Esophagus squamous epithelium (tissue), 5 donors: ENCODE results near the gene INSYN2B. TPM values are rescaled to one million over a fixed set of nuclear protein-coding genes. Genes with fewer than 3 reads are reported as not detected.

Source experiments
- DNase-seq: peaks from one replicate; lab custom pipeline; 2025; lab: John Stamatoyannopoulos, UW
- H3K27ac ChIP-seq, 4 donors: fragments of 200-600 bp; sonication (generic); one replicate each; pipeline ENCODE4 v1.5.1; 2016 to 2019; ENCODE audit warnings: mild to moderate bottlenecking in 1 of 4
- H3K27me3 ChIP-seq, 4 donors: fragments of 200-600 bp; sonication (generic); 1 replicate in 3 of 4; 2 replicates in 1 of 4; pipeline versions ENCODE4 v1.5.1 to v1.6.0; 2017 to 2021; ENCODE audit warnings: antibody characterized with exemption in 1 of 4
- H3K36me3 ChIP-seq, 3 donors: fragments of 200-600 bp; sonication (generic); one replicate each; pipeline ENCODE4 v1.5.1; 2016 to 2019
- H3K4me1 ChIP-seq, 3 donors: fragments of 200-600 bp; sonication (generic); one replicate each; pipeline ENCODE4 v1.5.1; 2017 to 2019
- H3K4me3 ChIP-seq, 4 donors: fragments of 200-600 bp; sonication (generic); 1 replicate in 3 of 4; 2 replicates in 1 of 4; pipeline ENCODE4 v1.5.1; 2016 to 2019; ENCODE audit warnings: mild to moderate bottlenecking in 2 of 4, moderate library complexity in 1 of 4
- H3K9me3 ChIP-seq, 3 donors: fragments of 200-600 bp; sonication (generic); one replicate each; pipeline ENCODE4 v1.5.1; 2016 to 2019
- POLR2A ChIP-seq, 4 donors: fragments of 450-650 bp; IDR thresholded peaks; one replicate each; pipeline ENCODE4 v1.6.1; 2017; ENCODE audit warnings: antibody characterized with exemption in 4 of 4, mild to moderate bottlenecking in 4 of 4, moderate library complexity in 3 of 4
- WGBS, 2 donors: methylation state at CpG; one replicate each; pipeline ENCODE4 v1.1.5; 2018; 5-methylcytosine and 5-hydroxymethylcytosine counted together
- intact Hi-C: fragments of 100-400 bp; cut with DNase I; formaldehyde crosslinking; loops from one replicate; pipeline ENCODE4 v1.15.0; 2022
- total RNA-seq, 4 donors: library from RNA; depleted of rRNA; stranded (reverse); fragments of >200 nt; gene quantifications; one replicate each; pipeline ENCODE4 v1.1.0, GENCODE V29; 2016
- TF ChIP-seq, protein P1 (sequence below), 6 experiments: fragments of 450-650 bp in 4 of 6; fragments of 200-600 bp in 2 of 6; sonication (generic) in 2 of 6; IDR thresholded peaks; one replicate each; pipeline ENCODE4 v1.5.1; 2016 to 2019; ENCODE audit warnings: antibody characterized with exemption in 6 of 6, mild to moderate bottlenecking in 4 of 6, moderate library complexity in 4 of 6
- donor health status: DM: yes; HTN: yes; CAD: no.

Gene INSYN2B
- total RNA-seq, 4 donors from 2014 or later, result 0.09 TPM; not detected in 3

DNA sequence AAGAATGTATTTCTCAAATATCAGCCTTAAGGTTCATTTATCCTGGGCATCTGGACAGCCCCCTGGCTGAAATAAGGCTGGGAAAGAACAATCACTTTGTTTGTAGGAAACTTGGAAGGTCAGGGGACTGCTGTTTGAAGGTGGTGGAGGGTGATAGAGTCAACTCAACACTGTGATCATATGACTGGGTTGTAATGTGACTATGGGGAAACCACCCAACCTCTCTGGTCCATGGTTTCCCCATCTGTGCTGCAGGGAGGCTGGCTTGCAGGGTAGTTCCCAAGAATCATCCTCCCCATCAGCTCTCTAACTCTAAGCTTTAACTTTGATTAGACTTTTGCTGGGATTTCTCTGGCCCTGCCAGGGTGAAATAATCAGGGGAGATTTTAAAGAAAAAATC is 10.0 kb downstream of the INSYN2B start:
- intact Hi-C loops, result no loop called here
- Histone ChIP-seq H3K36me3 (no peaks in the 10 kb centered on the region), H3K9me3 (no peaks in the 10 kb centered on the region), H3K27me3 (peaks cover 0 to 19% (median 0%) of the 10 kb centered on the region in 4 donors), H3K4me1 (no peaks in the 10 kb centered on the region), H3K4me3 (no peak overlapping the region), H3K27ac (no peak overlapping the region)
- no peak for DNase-seq
- TF ChIP-seq, protein P1, sequence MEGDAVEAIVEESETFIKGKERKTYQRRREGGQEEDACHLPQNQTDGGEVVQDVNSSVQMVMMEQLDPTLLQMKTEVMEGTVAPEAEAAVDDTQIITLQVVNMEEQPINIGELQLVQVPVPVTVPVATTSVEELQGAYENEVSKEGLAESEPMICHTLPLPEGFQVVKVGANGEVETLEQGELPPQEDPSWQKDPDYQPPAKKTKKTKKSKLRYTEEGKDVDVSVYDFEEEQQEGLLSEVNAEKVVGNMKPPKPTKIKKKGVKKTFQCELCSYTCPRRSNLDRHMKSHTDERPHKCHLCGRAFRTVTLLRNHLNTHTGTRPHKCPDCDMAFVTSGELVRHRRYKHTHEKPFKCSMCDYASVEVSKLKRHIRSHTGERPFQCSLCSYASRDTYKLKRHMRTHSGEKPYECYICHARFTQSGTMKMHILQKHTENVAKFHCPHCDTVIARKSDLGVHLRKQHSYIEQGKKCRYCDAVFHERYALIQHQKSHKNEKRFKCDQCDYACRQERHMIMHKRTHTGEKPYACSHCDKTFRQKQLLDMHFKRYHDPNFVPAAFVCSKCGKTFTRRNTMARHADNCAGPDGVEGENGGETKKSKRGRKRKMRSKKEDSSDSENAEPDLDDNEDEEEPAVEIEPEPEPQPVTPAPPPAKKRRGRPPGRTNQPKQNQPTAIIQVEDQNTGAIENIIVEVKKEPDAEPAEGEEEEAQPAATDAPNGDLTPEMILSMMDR (IDR thresholded peaks at IDR 0.05), result no peak
- no peak for TF ChIP-seq POLR2A (IDR thresholded peaks at IDR 0.05)

DNA sequence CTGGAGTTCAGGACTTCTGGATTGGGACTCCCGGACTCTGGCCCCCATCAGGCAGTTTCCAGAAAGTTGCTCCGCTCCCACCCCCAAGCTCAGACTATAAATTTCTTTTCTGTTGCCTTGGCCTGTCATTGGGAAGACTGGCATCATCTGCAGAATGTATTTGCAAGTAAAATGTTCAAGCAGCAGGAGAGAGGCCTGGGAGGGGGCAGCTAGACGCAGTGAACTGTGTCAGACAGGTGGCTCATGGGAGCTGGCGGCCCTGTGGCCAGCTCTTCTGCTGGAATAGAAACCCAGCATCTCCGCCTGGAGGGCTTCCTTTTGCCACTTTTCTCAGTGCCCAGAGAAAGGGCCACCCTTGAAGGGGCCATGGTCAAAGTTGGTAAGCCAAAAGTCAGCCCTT is 16.0 kb downstream of the INSYN2B start:
- intact Hi-C loops, result no loop called here
- no peaks in the 10 kb centered on the region for H3K36me3 ChIP-seq
- no peaks in the 10 kb centered on the region for H3K27me3 ChIP-seq
- no peak overlapping the region for H3K27ac ChIP-seq
- H3K4me1 ChIP-seq, result no peaks in the 10 kb centered on the region
- WGBS, 2 donors, result 40 to 57% methylated on average over 2 to 3 of the region's 5 CpGs
- TF ChIP-seq POLR2A (IDR thresholded peaks at IDR 0.05), result no peak
- TF ChIP-seq, protein P1 (IDR thresholded peaks at IDR 0.05), result no peak
- H3K9me3 ChIP-seq, result no peaks in the 10 kb centered on the region
- DNase-seq, result no peak
- no peak overlapping the region for H3K4me3 ChIP-seq

DNA sequence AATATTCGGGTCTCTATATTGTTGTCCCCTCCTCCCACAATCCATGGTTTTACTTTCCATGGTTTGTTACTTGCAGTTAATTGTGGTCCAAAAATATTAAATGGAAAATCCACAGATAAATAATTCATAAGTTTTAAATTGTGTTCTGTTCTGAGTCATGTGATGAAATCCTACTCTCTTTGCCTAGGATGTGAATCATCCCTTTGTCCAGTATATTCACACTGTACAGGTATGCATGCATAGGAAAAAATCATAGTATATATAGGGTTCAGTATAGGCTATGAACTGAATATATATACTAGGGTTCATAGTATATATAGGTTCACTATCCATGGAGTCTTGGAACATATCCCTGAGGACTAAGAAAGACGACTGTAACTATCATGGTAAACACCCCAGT is 19.6 kb downstream of the INSYN2B start:
- H3K4me1 ChIP-seq, result no peaks in the 10 kb centered on the region
- WGBS, 2 donors, result 81% methylated on average over 2 of the region's 2 CpGs
- H3K36me3 ChIP-seq, result no peaks in the 10 kb centered on the region
- H3K27me3 ChIP-seq, result no peaks in the 10 kb centered on the region
- intact Hi-C loops, result no loop called here
- TF ChIP-seq POLR2A (IDR thresholded peaks at IDR 0.05), result no peak
- TF ChIP-seq, protein P1 (IDR thresholded peaks at IDR 0.05), result no peak
- H3K9me3 ChIP-seq, result no peaks in the 10 kb centered on the region
- no peak overlapping the region for H3K27ac ChIP-seq
- no peak overlapping the region for H3K4me3 ChIP-seq
- no peak for DNase-seq

DNA sequence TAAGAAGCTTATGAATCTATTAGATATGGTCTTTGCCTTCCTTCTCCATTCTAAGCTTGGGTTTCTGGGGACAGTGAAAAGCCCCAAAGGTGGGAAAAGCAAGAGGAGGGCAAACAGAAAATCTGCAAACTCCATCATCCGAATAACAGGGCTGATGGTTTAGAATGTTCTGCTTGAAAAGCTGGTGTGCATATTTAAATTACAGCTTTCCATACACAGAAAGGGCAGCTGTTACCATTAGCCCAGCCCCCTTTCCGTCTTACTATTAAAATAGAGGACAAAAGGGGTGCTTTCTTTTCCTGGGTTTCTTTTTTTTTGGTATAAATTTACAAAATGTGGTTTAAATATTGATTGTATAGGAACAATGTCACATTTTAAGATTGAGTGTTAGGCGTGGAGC is 22.0 kb downstream of the INSYN2B start:
- Histone ChIP-seq H3K9me3 (no peaks in the 10 kb centered on the region), H3K4me3 (no peak overlapping the region), H3K27me3 (no peaks in the 10 kb centered on the region), H3K4me1 (no peaks in the 10 kb centered on the region), H3K36me3 (no peaks in the 10 kb centered on the region), H3K27ac (no peak overlapping the region)
- WGBS, 2 donors, result 57 to 64% methylated on average over 3 of the region's 3 CpGs
- intact Hi-C loops, result no loop called here
- DNase-seq, result no peak
- TF ChIP-seq, protein P1 (IDR thresholded peaks at IDR 0.05), result no peak
- TF ChIP-seq POLR2A (IDR thresholded peaks at IDR 0.05), result no peak

DNA sequence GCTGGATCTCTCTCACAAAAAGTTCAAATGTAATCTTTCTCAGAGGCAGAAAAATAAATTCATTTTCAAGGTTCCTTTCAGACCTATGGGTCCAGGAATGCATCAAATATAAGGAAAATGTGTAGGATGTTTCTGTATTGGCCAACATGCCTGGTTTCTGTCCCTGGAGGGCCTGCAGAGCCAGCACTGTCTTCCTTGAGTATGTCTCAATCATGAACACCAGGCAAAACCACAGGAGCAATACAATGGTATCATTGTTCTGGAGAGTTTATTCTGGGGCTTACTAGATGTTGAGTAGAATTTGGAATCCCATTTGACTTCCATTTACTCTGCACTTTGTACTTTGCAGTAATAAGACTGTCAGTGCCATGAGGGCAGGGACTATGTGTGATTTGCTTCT is 23.5 kb downstream of the INSYN2B start:
- DNase-seq, result no peak
- no peaks in the 10 kb centered on the region for H3K36me3 ChIP-seq
- no peak for TF ChIP-seq POLR2A (IDR thresholded peaks at IDR 0.05)
- TF ChIP-seq, protein P1 (IDR thresholded peaks at IDR 0.05), result no peak
- peaks cover 0 to 3% (median 0%) of the 10 kb centered on the region in 4 donors for H3K27me3 ChIP-seq
- intact Hi-C loops, result no loop called here
- H3K9me3 ChIP-seq, result no peaks in the 10 kb centered on the region
- no peaks in the 10 kb centered on the region for H3K4me1 ChIP-seq
- no peak overlapping the region for H3K27ac ChIP-seq
- H3K4me3 ChIP-seq, result no peak overlapping the region
